Caco-2 (cell line): ENCODE measurements around the gene GPR137B. TPM values are rescaled to one million over a fixed set of nuclear protein-coding genes. Genes with fewer than 3 reads are reported as not detected.
A peak's percentile ranks its signal among the peaks of the same experiment; 100 is the strongest.

Experiments
- Bru-seq: library from RNA; stranded (reverse); fragments of 400-500 nt; gene quantifications from one replicate; lab custom pipeline; 2021; lab: Mats Ljungman, UMichigan
- BruChase-seq, 2 experiments: library from RNA; stranded (reverse); fragments of 400-500 nt; gene quantifications; one replicate each; lab custom pipeline; 2021; lab: Mats Ljungman, UMichigan
- BruUV-seq: library from RNA; stranded (reverse); fragments of 400-500 nt; replicated peaks from 2 replicates; lab custom pipeline; 2021; lab: Mats Ljungman, UMichigan
- CTCF ChIA-PET: fragments of 300-600 bp; sonication (Branson Sonifier 250); formaldehyde crosslinking; loops from one replicate; lab custom pipeline; 2022; ENCODE audit warnings: antibody characterized with exemption; lab: Charles Lee
- POLR2A ChIA-PET: fragments of 300-600 bp; sonication (Branson Sonifier 250); formaldehyde crosslinking; loops from one replicate; lab custom pipeline; 2022; ENCODE audit warnings: antibody characterized with exemption; lab: Charles Lee
- DNase-seq, 2 experiments: peaks; one replicate each; pipeline versions ENCODE4 v3.0.0 to v3.0.0-alpha.2; 2020 to 2022
- H3K27me3 ChIP-seq: replicated peaks from 2 replicates; pipeline ENCODE4 v1.6.0; 2011; ENCODE audit warnings: low read length; ENCODE audit not compliant: control insufficient read depth, insufficient read depth
- H3K36me3 ChIP-seq: 2 replicates; pipeline ENCODE4 v1.5.1; 2011; ENCODE audit warnings: low read length; ENCODE audit not compliant: control insufficient read depth, insufficient read depth
- H3K4me1 ChIP-seq: fragments of 250-450 bp; sonication (Bioruptor Pico); 2 replicates; pipeline ENCODE4 v1.5.1; 2020; ENCODE audit warnings: mild to moderate bottlenecking
- H3K4me3 ChIP-seq: 2 replicates; pipeline ENCODE4 v1.5.1; 2011; ENCODE audit warnings: low read depth, mild to moderate bottlenecking, control low read depth, low read length
- H3K9me3 ChIP-seq: fragments of 250-450 bp; sonication (Bioruptor Pico); 2 replicates; pipeline ENCODE4 v1.5.1; 2020; ENCODE audit warnings: mild to moderate bottlenecking, moderate library complexity
- H3K27ac Mint-ChIP-seq: one replicate; pipeline ENCODE4 v1.8.0; 2022; ENCODE audit warnings: mixed read lengths; ENCODE audit not compliant: unreplicated experiment
- H3K27me3 Mint-ChIP-seq: one replicate; pipeline ENCODE4 v1.8.0; 2022; ENCODE audit warnings: mixed read lengths; ENCODE audit not compliant: insufficient read depth, unreplicated experiment
- H3K36me3 Mint-ChIP-seq: one replicate; pipeline ENCODE4 v1.8.0; 2022; ENCODE audit warnings: mild to moderate bottlenecking, mixed read lengths; ENCODE audit not compliant: insufficient read depth, unreplicated experiment
- H3K4me1 Mint-ChIP-seq: one replicate; pipeline ENCODE4 v1.8.0; 2022; ENCODE audit warnings: low read depth, mixed read lengths; ENCODE audit not compliant: unreplicated experiment
- H3K4me3 Mint-ChIP-seq: one replicate; pipeline ENCODE4 v1.8.0; 2022; ENCODE audit warnings: mild to moderate bottlenecking, moderate library complexity, mixed read lengths; ENCODE audit not compliant: unreplicated experiment
- H3K9me3 Mint-ChIP-seq: one replicate; pipeline ENCODE4 v1.8.0; 2022; ENCODE audit warnings: mixed read lengths; ENCODE audit not compliant: unreplicated experiment
- CTCF ChIP-seq, 2 experiments: fragments of 200-600 bp in 1 of 2; IDR thresholded peaks; 1 replicate in 1 of 2; 2 replicates in 1 of 2; pipeline versions ENCODE4 v1.5.1 to v1.8.0; 2011 to 2022; ENCODE audit warnings: antibody characterized with exemption in 1 of 2, control low read depth in 1 of 2, inconsistent platforms in 1 of 2, low read depth in 1 of 2, low read length in 1 of 2, mild to moderate bottlenecking in 1 of 2, moderate library complexity in 1 of 2; ENCODE audit not compliant: insufficient read depth in 1 of 2, severe bottlenecking in 1 of 2, unreplicated experiment in 1 of 2
- intact Hi-C: fragments of 100-400 bp; cut with micrococcal nuclease; formaldehyde crosslinking; loops from one replicate; pipeline ENCODE4 v1.10.0; 2022; ENCODE audit not compliant: unreplicated experiment
- long read RNA-seq: library from polyadenylated mRNA; stranded (forward); transcript quantifications from one replicate; pipeline ENCODE4 v2.0.0, GENCODE V29; 2022
- total RNA-seq: library from RNA; stranded (reverse); gene quantifications from 2 replicates; pipeline ENCODE4 v1.2.3, GENCODE V29; 2022

GPR137B gene, protein sequence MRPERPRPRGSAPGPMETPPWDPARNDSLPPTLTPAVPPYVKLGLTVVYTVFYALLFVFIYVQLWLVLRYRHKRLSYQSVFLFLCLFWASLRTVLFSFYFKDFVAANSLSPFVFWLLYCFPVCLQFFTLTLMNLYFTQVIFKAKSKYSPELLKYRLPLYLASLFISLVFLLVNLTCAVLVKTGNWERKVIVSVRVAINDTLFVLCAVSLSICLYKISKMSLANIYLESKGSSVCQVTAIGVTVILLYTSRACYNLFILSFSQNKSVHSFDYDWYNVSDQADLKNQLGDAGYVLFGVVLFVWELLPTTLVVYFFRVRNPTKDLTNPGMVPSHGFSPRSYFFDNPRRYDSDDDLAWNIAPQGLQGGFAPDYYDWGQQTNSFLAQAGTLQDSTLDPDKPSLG
- total RNA-seq (5.5 and 5.9 TPM in 2 replicates), Bru-seq, nascent RNA (percentile 51 among the genes with signal in this experiment), BruChase-seq, experiment 1, labeled RNA remaining after a 2-hour chase (percentile 49 among the genes with signal in this experiment), BruChase-seq, experiment 2, labeled RNA remaining after a 6-hour chase (percentile 47 among the genes with signal in this experiment)
- long read RNA-seq, transcript GPR137B-202 (7 exons, 2,042 nt) = major isoform, 6 of 13 reads
- long read RNA-seq, partial matches to known transcripts = 0 of 13 reads
- long read RNA-seq, other reads (novel, unspliced or antisense) = 7 of 13 reads

DNA sequence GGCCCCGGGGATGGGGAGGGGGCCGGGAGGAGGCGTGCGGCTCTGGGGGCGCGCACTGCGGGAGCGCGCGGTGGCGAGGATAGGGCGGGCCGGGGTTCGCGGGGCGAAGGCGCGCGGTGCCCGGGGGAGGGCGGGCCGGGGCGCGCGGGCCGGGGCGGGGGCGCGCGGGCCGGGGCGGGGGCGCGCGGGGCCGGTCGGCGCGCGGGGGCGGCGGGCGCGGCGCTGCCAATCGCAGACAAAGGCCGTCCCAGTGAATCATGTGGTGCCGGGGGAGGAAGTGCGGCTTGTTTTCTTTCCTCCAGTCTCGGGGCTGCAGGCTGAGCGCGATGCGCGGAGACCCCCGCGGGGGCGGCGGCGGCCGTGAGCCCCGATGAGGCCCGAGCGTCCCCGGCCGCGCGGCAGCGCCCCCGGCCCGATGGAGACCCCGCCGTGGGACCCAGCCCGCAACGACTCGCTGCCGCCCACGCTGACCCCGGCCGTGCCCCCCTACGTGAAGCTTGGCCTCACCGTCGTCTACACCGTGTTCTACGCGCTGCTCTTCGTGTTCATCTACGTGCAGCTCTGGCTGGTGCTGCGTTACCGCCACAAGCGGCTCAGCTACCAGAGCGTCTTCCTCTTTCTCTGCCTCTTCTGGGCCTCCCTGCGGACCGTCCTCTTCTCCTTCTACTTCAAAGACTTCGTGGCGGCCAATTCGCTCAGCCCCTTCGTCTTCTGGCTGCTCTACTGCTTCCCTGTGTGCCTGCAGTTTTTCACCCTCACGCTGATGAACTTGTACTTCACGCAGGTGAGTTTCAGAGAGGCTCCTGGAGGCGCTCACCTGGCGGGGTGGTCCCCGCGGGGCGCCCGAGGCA lies at the start of gene GPR137B:
Gene GPR137B (plus strand): TSS at position 287 of the 851 bp plus-strand sequence. CDS start 84 bp downstream, at position 371.
- H3K27me3 ChIP-seq = no peaks in the 10 kb centered on the region; the same call in none of the 2 replicates
- DNase-seq = peak in 1 of 2 experiments; percentile 20
- POLR2A ChIA-PET = no interaction called here
- CTCF ChIA-PET = no interaction called here
- H3K9me3 ChIP-seq = no peaks in the 10 kb centered on the region
- peaks cover 20% of the 10 kb centered on the region for H3K27me3 Mint-ChIP-seq
- peak within 1 kb of the TSS; percentile 80 for H3K27ac Mint-ChIP-seq
- H3K9me3 Mint-ChIP-seq = no peaks in the 10 kb centered on the region
- peak within 1 kb of the TSS; percentile 94 for H3K4me3 Mint-ChIP-seq
- peaks cover 12% of the 10 kb centered on the region for H3K4me1 Mint-ChIP-seq
- H3K4me1 ChIP-seq = peaks cover 8% of the 10 kb centered on the region; the same call in 1 of the 2 replicates
- no peaks in the 10 kb centered on the region for H3K36me3 ChIP-seq
- H3K36me3 Mint-ChIP-seq = no peaks in the 10 kb centered on the region
- no peak for TF ChIP-seq CTCF (IDR thresholded peaks at IDR 0.05; ENCODE audit: insufficient read depth in 1 of 2, low read depth in 1 of 2, low read length in 1 of 2, severe bottlenecking in 1 of 2, unreplicated experiment in 1 of 2)
- peak within 1 kb of the TSS; percentile 53 for H3K4me3 ChIP-seq
- BruUV-seq = no TSS peak
- intact Hi-C loops = loop anchor here (2.0 kb wide), 1 partner anchor 14 kb away; no protein-coding TSS in a partner anchor

- Mint-ChIP-seq H3K4me1 (no peaks in the 10 kb centered on the region), H3K27me3 (no peaks in the 10 kb centered on the region), H3K27ac (no peak overlapping the region), H3K36me3 (peaks cover 18% of the 10 kb centered on the region), H3K4me3 (no peak overlapping the region), H3K9me3 (peaks cover 7% of the 10 kb centered on the region)
- no peak for DNase-seq
- TF ChIP-seq CTCF (IDR thresholded peaks at IDR 0.05; ENCODE audit: insufficient read depth in 1 of 2, low read depth in 1 of 2, low read length in 1 of 2, severe bottlenecking in 1 of 2, unreplicated experiment in 1 of 2) = no peak
- Histone ChIP-seq H3K27me3 (no peaks in the 10 kb centered on the region), H3K4me1 (peaks cover 3% of the 10 kb centered on the region; the same call in 1 of the 2 replicates), H3K36me3 (no peaks in the 10 kb centered on the region), H3K9me3 (peaks cover 9% of the 10 kb centered on the region), H3K4me3 (no peak overlapping the region)
- no TSS peak for BruUV-seq
- ChIA-PET CTCF (no interaction called here), POLR2A (no interaction called here)
- intact Hi-C loops = no loop called here
These were observed 49.4 kb upstream of the GPR137B start for GRCh38 chr1:236092899-236093298.
